NCI-H774 (cell line): ENCODE measurements around the gene CPB2.

Experiments
- DNase-seq: peaks from one replicate; lab custom pipeline; 2025; lab: John Stamatoyannopoulos, UW

The CPB2 gene

GRCh38 chr13:46126552-46127357 is 21.9 kb upstream of the CPB2 start:
- no peak for DNase-seq

- no peak for DNase-seq
Observed at GRCh38 chr13:46126056-46126455, 21.2 kb upstream of the CPB2 start.

- no peak for DNase-seq
Observed at GRCh38 chr13:46124967-46125933, 20.4 kb upstream of the CPB2 start.

- no peak for DNase-seq
Observed at GRCh38 chr13:46124531-46124966, 19.7 kb upstream of the CPB2 start.

- no peak for DNase-seq
Observed at GRCh38 chr13:46122304-46122703, 17.5 kb upstream of the CPB2 start.

GRCh38 chr13:46121597-46122163 is 16.8 kb upstream of the CPB2 start:
- DNase-seq, result no peak

- DNase-seq, result no peak
Observed at GRCh38 chr13:46121033-46121432, 16.2 kb upstream of the CPB2 start.

GRCh38 chr13:46119883-46120614 is 15.2 kb upstream of the CPB2 start:
- DNase-seq, result no peak

- no peak for DNase-seq
Observed at GRCh38 chr13:46116653-46117502, 12.0 kb upstream of the CPB2 start.

GRCh38 chr13:46114613-46115012 is 9.8 kb upstream of the CPB2 start:
- no peak for DNase-seq

- no peak for DNase-seq
Observed at GRCh38 chr13:46113596-46113995, 8.8 kb upstream of the CPB2 start.

- no peak for DNase-seq
Observed at GRCh38 chr13:46111151-46111550, 6.3 kb upstream of the CPB2 start.

- no peak for DNase-seq
Observed at GRCh38 chr13:46109451-46109850, 4.6 kb upstream of the CPB2 start.

GRCh38 chr13:46106839-46107371 is 2.1 kb upstream of the CPB2 start:
- DNase-seq, result no peak

GRCh38 chr13:46103037-46103436 is 1.8 kb downstream of the CPB2 start:
- DNase-seq, result no peak

GRCh38 chr13:46102255-46102605 is 2.6 kb downstream of the CPB2 start:
- DNase-seq, result no peak

- no peak for DNase-seq
Observed at GRCh38 chr13:46101484-46102254, 3.2 kb downstream of the CPB2 start.

GRCh38 chr13:46101002-46101401 is 3.8 kb downstream of the CPB2 start:
- no peak for DNase-seq

GRCh38 chr13:46100191-46100815 is 4.5 kb downstream of the CPB2 start:
- DNase-seq, result no peak

- DNase-seq, result no peak
Observed at GRCh38 chr13:46097663-46098062, 7.2 kb downstream of the CPB2 start.
